GM10248 (cell line): Measurements from ENCODE around the gene TSEN54.

ENCODE experiments used
- CTCF ChIA-PET: fragments of 300-600 bp; sonication (Branson Sonifier 250); formaldehyde crosslinking; extraction: SDS; loops from one replicate; lab custom pipeline; 2021; ENCODE audit warnings: antibody characterized with exemption; lab: Yijun Ruan, JAX
- POLR2A ChIA-PET: fragments of 350-650 bp; sonication (Branson Sonifier 250); formaldehyde crosslinking; extraction: SDS; loops from one replicate; lab custom pipeline; 2020; ENCODE audit warnings: antibody characterized with exemption; lab: Yijun Ruan, JAX
- DNase-seq: peaks from one replicate; pipeline ENCODE4 v3.0.0; 2012; ENCODE audit errors: extremely low spot score
- TF ChIP-seq, protein P1 (sequence below): IDR thresholded peaks from 2 replicates; pipeline ENCODE4 v1.5.1; 2012; ENCODE audit warnings: mild to moderate bottlenecking, low read depth; ENCODE audit errors: extremely low read depth, missing control alignments, control extremely low read depth

Gene TSEN54

DNA sequence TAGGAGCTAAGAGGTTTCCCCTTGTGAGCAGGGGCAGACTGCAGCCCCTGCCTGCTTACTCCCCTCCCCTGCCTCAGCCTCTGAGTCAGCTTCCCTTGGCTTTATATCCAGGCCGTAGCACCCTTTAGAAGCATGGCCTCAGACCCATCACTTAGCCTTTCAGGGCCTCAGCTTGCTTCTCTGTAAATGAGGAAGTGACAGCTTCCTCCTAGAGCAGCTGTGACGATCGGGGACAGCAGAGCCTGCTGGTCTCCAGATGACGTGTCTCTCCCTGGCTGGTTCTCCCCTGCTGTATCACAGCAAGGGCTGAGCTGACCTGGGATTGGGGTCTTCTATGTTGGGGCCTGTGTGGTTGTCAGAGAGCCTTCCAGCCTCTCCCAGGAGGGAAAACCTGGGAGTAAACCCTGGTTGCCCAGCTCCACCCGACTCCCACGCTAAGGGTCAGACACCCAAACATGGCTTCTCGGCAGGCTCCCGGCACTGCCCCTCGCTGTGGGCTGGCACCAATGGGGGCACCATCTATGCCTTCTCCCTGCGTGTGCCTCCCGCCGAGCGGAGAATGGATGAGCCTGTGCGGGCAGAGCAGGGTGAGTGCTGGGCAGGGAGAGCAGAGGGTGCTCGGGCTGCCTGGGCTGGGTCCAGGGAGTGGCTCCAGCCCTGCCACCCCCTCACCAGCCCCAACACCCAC, 55.0 kb downstream of the TSEN54 start:
- ChIA-PET CTCF (interaction anchor here (0.9 to 1.9 kb wide), 6 partner anchors 17 to 182 kb away, joined by 3 to 9 read pairs (median 4); partner anchors contain the start of gene SMIM5), POLR2A (interaction anchor here (1.4 kb wide), 1 partner anchor 201 kb away, joined by 3 read pairs; no protein-coding TSS in a partner anchor)
- peak; percentile 91 for DNase-seq
- TF ChIP-seq, protein P1, sequence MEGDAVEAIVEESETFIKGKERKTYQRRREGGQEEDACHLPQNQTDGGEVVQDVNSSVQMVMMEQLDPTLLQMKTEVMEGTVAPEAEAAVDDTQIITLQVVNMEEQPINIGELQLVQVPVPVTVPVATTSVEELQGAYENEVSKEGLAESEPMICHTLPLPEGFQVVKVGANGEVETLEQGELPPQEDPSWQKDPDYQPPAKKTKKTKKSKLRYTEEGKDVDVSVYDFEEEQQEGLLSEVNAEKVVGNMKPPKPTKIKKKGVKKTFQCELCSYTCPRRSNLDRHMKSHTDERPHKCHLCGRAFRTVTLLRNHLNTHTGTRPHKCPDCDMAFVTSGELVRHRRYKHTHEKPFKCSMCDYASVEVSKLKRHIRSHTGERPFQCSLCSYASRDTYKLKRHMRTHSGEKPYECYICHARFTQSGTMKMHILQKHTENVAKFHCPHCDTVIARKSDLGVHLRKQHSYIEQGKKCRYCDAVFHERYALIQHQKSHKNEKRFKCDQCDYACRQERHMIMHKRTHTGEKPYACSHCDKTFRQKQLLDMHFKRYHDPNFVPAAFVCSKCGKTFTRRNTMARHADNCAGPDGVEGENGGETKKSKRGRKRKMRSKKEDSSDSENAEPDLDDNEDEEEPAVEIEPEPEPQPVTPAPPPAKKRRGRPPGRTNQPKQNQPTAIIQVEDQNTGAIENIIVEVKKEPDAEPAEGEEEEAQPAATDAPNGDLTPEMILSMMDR = no peak

DNA sequence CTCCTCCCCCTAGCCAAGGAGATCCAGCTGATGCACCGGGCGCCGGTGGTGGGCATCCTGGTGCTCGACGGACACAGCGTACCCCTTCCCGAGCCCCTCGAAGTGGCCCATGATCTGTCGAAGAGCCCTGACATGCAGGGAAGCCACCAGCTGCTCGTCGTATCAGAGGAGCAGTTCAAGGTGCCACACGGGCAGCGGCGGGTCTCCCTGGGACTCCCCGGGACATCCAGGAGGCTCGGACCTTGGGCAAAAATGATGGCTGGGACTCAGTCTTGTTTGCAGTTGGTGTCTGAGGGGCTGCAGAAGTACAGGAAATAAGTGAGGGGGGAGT, 55.5 kb downstream of the TSEN54 start:
- no peak for DNase-seq
- TF ChIP-seq, protein P1 = no peak
- POLR2A ChIA-PET = interaction anchor here (1.4 kb wide), 1 partner anchor 201 kb away, joined by 3 read pairs; no protein-coding TSS in a partner anchor
- CTCF ChIA-PET = interaction anchor here (0.9 to 1.9 kb wide), 5 partner anchors 17 to 182 kb away, joined by 3 to 9 read pairs (median 4); partner anchors contain the start of gene SMIM5

DNA sequence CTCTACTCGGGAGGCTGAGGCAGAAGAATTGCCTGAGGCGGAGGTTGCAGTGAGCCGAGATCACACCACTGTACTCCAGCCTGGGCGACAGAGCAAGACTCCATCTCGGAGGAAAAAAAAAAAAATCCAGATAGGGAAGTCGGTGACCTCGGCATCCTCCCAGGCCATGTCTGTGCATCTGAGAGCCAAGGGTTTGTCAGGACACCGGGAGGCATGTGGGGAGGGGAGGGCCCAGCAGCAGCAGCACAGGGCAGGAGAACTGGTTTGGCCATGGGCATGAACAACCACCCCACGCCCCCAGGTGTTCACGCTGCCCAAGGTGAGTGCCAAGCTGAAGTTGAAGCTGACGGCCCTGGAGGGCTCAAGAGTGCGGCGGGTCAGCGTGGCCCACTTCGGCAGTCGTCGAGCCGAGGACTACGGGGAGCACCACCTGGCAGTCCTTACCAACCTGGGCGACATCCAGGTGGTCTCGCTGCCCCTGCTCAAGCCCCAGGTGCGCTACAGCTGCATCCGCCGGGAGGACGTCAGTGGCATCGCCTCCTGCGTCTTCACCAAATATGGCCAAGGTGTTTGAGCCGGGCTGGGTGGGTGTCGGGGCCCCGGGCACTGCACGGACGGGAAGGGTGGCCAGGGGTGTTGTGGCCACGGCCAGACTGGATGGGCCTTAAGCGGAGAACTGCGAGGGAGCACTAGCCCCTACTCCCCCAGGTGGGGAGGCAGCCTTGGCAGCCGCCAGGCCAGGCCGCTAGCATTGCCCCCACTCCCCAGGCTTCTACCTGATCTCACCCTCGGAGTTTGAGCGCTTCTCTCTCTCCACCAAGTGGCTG, 56.6 kb downstream of the TSEN54 start:
- POLR2A ChIA-PET = no interaction called here
- TF ChIP-seq, protein P1 = no peak
- CTCF ChIA-PET = interaction anchor here (1.0 kb wide), 1 partner anchor 60 kb away, joined by 3 read pairs; the partner anchor contains the start of gene SMIM5
- no peak for DNase-seq

DNA sequence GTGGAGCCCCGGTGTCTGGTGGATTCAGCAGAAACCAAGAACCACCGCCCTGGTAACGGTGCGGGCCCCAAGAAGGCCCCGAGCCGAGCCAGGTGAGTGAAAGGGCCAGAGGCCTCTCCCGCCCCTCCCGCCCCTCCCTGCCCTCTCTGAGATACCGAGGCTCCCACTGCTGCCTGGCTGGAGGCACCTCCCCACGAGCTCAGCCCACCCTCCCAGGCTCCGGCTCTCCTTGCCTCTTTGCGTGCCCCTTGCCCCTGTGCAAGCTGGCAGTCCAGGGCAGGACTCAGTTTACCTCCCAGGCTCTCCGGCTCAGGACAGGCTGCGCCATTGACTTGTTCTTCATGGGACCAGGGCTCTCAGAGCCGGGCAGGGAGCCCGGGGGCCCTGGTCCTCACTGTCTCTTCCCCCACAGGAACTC, 57.2 kb downstream of the TSEN54 start:
- no peak for DNase-seq
- ChIA-PET POLR2A (no interaction called here), CTCF (interaction anchor here (1.0 kb wide), 1 partner anchor 60 kb away, joined by 3 read pairs; the partner anchor contains the start of gene SMIM5)
- TF ChIP-seq, protein P1 = no peak

DNA sequence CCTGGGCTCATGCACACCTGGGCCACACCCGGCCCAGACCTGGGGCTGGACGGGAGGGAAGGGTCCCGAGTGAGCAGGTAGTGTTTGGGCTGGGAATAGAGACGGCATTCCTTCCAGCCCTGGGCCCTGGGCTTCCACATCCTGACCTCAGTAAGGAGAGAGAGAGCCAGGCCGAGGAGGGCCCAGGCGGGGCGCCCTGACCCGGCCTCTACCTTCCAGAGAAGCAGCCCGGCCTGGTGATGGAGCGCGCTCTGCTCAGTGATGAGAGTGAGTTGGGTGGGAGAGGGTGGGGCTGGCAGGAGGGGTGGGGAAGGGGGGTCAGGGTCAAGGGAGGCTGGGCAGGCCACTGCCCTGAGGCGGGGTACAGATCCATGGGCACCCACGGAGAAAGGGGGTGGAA, 57.7 kb downstream of the TSEN54 start:
- ChIA-PET POLR2A (no interaction called here), CTCF (interaction anchor here (1.0 kb wide), 1 partner anchor 59 kb away, joined by 3 read pairs; the partner anchor contains the start of gene SMIM5)
- TF ChIP-seq, protein P1 = no peak
- no peak for DNase-seq
